Nucleus accumbens (tissue), 56 donors: Measurements from ENCODE around the gene SPATA6L.

Experiments
- DNase-seq, 56 donors: peaks; one replicate each; lab custom pipeline; 2025; lab: John Stamatoyannopoulos, UW

The SPATA6L gene

GRCh38 chr9:4666042-4666699 lies at the start of gene SPATA6L:
Gene SPATA6L, minus strand, starts transcription at chr9:4666480. Its CDS starts 230 bp downstream, at chr9:4666250.
- DNase-seq, result peak in 53 of 56 donors; percentile 16 to 83 (median 51)

GRCh38 chr9:4714266-4715016 lies 48.2 kb upstream of the SPATA6L start:
- no peak for DNase-seq

DNA sequence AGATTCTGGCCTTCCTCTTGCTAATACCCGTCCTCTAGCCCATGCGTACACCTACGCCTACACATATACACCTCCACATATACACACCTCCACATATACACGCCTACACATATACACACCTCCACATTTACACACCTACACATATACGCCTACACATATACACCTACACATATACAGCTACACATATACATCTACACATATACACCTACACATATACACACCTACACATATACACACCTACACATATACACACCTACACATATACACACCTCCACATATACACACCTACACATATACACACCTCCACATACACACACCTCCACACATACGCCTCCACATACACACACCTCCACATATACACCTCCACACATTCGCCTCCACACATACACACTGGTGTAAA lies 47.6 kb upstream of the SPATA6L start:
- DNase-seq, result no peak

DNA sequence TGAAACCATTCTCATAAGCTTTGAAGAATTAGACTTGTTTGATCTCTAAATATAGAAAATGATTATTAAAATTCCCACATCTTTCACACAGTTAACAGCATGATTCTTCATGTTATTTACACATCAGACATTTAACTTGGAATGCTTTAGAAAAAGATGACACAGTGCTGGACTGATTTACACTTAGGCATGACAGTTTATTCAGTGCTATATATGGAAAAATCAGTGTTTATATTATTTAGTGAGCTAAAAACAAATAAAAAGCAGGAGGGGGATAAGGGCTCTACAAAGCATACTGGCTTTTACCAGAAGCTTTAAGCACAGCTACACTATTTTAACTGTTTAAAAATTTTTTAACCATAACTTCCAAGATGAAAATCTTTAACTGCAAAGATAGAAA lies 43.1 kb upstream of the SPATA6L start:
- DNase-seq, result no peak

DNA sequence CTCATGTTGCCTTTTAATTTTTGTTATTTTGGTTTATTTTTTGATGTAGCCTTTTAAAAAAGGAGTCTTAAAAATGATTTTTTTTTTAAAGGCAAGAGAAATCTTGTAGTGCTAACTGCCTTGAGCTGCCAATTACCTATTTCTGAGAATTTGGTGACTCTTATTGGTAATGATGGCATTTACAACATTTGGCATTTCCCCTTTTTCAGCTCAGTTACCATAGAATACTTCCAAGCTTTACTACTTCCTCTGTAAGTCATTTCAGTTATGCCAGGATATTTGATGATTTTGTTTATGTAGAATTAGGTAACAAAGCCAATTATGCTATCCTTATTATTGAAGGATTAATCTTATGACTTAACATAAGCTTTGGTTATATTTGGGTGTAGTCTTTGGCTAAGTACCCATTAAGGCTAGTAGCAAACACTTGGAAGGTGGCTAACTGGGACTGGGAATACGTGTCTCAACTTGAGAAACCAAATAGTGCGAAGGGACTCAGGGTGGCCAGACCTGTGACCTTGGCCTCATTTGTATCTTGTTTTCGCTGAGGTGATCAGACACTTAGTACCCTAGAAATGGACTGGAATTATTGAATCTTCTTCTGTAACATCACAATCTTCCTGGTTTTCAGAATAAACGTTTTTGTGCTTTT lies 40.8 kb upstream of the SPATA6L start:
- DNase-seq, result no peak

DNA sequence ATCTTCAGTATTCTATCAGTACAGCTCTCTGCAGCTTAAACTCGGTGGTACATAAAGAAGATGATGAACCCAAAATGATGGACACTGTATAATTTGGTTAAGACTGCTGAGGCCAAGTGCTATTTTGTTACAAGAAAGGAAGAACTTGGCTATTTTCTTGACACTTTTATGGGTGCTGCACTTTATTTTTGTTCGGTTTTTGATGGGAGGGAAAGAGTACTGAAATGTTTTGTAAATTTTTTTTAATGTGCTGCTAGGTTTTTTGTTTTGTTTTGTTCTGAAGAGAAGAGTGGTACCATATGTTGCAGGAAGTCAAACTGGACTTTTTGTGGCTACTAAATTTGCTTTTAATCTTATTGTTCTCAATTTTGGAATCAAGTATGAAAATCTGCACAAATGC lies 39.7 kb upstream of the SPATA6L start:
- no peak for DNase-seq

GRCh38 chr9:4704129-4704528 lies 37.8 kb upstream of the SPATA6L start:
- no peak for DNase-seq

DNA sequence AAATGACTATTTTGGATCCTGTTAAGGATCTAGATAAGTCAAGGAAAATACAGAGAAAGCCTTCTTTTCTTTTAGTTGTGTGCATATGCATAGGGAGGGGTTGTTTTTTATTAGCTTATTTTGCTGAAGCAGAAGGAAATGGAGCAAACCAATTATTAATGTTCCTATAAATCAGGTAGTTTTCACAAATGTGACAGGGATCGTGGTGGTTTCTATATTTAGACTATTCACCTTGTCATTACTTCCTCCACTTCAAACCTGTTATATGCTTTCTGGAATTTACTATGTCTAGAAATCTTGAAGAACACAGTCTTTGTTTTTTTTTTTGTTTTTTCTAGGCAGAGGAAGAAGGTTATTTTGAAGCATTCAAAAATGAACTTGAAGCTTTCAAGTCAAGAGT lies 35.2 kb upstream of the SPATA6L start:
- DNase-seq, result no peak

DNA sequence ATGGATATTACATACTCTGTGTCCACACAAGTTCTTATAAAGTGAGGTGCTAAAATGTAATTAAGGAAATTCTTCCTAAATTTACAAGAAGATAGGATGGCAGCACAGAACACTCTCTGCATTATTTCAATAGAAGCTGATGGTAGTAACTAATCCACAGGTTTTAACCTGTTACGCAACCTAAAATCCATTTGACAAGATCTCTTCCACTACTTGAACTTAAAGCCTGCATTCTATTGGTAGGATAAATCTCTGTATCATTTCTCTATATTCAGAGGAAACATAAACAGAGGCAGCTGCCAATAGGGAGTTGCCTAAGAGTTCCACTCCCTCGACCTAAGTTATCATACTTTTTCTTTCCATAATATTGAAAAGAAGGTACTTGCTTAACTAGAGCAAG lies 34.7 kb upstream of the SPATA6L start:
- DNase-seq, result no peak

- DNase-seq, result no peak
These were observed 33.8 kb upstream of the SPATA6L start for GRCh38 chr9:4700091-4700490.

GRCh38 chr9:4691795-4692194 lies 25.5 kb upstream of the SPATA6L start:
- DNase-seq, result no peak

- no peak for DNase-seq
These were observed 23.9 kb upstream of the SPATA6L start for GRCh38 chr9:4690144-4690543.

- no peak for DNase-seq
These were observed 23.4 kb upstream of the SPATA6L start for GRCh38 chr9:4689687-4690104.

DNA sequence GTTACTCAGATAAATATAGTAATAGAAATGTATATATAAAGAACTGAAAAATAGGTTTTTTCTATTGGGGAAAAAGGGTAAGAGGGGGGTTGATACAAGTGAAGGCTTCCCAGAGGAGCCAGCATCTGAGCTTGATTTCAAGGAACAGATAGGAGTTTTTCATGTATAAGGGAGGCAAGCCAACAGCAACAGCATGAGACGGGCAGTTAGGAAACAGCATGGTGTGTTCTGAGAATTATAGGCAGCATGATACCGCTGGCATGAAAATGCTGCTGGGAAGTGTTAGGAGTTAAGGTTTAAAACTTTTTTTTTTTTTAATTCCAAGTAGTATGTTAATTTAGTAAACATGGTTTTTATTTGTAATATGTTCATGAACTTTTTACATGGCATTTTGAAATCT lies 22.7 kb upstream of the SPATA6L start:
- DNase-seq, result no peak

DNA sequence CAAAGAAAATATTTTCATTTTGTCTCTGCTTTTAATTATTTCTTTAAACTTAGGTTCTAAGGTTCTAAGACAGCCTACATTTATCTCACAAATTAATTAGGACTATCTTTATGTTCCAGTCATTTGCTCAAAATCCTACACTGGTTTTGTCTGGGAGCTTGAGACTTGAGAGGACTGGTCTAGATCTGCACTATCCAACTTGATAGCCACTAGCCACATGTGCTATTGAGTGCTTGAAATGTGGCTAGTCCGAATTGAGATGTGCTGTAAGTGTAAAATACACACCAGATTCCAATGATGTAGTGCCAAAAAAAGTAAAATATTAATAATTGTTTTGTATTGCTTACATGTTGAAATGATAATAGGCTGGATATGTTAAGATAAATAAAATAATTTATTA lies 20.3 kb upstream of the SPATA6L start:
- DNase-seq, result no peak

GRCh38 chr9:4686112-4686511 lies 19.8 kb upstream of the SPATA6L start:
- no peak for DNase-seq

GRCh38 chr9:4684820-4685219 lies 18.5 kb upstream of the SPATA6L start:
- no peak for DNase-seq

DNA sequence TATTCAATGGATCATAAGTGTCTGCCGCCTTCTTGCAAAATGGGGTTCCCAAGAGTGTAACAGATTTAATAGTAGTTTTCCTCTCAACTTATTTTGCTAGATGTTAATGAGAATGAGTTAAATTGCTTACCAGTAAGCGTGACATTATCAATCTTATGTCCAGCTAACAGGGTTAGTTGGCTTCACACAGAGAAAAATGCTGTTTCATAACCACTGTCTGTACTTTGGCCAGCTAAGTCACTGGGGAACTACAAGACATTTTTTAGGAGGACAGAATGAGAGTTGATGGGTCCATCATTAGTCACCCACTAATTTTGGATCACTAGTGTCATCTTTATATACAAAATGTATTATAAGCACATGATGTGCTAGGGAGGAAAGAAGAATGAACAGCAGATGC lies 14.5 kb upstream of the SPATA6L start:
- no peak for DNase-seq

GRCh38 chr9:4680173-4680525 lies 13.9 kb upstream of the SPATA6L start:
- peak in 1 of 56 donors; percentile 43 for DNase-seq

- DNase-seq, result peak; percentile 62 to 98 (median 96)
These were observed 13.2 kb upstream of the SPATA6L start, which contains the start of gene CDC37L1 for GRCh38 chr9:4679268-4680172. Gene CDC37L1, plus strand, starts transcription at chr9:4679569. Its CDS starts 199 bp downstream, at chr9:4679768.
